Renal cortex interstitium (tissue), 11 donors: ENCODE data around the gene SCNN1B. TPM values are rescaled to one million over a fixed set of nuclear protein-coding genes. Genes with fewer than 3 reads are reported as not detected.
"Not testable (repeated sequence)": the region's sequence is repeated elsewhere in the genome, so short reads cannot be mapped to it uniquely, and the experiment has no call there.

Experiments
- DNase-seq, 11 donors: peaks; one replicate each; pipeline ENCODE4 v3.0.0-alpha.2; 2013; ENCODE audit warnings: low read depth in 9 of 11, low spot score in 4 of 11; ENCODE audit errors: extremely low read depth in 1 of 11
- polyA plus RNA-seq, 3 donors: library from polyadenylated mRNA; unstranded; fragments of 120-200 nt; gene quantifications; one replicate each; pipeline ENCODE4 v1.2.1, GENCODE V29; 2013; ENCODE audit not compliant: insufficient read length in 3 of 3

Gene SCNN1B
- polyA plus RNA-seq, 3 donors, result 11.2 to 21.8 (median 12.3) TPM

- no peak for DNase-seq
These were observed 19.5 kb upstream of the SCNN1B start for GRCh38 chr16:23282568-23282967.

DNA sequence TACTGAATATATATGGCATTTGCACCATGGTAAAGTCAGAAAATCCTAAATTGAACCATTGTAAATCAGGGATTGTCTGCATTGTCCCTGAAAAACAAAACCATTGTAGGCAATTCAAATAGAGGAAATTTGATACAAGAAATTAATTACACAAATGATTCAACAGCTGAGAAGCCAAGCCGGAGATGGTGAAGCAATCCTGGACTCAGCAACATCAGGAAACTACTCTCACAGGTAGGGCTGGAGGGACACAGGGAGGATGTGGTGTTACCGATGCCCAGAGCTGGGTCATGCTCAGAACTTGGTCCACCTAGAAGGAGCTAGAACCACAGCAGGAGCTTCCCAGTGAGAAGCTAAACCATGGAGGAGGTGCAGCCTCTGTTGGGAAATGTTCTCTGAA is 18.5 kb upstream of the SCNN1B start:
- no peak for DNase-seq

DNA sequence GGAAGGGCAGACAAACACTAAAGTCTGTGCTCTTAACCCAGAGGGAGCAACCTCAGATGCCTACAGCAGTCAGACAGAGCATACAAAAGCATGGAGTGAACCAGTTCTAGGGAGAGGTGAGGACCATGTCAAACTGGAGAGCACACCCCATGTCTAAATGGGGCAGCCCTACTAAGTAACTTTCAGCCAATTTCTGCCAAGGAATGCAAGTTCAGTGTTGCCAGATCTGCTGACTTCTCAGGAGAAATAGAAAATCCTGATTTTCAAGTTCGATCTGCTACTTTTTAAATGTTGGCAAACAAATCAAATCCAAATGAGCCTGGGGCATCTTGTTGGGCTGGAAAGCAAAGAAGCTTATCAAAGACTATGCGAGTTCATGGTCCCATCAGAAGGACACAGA is 17.5 kb upstream of the SCNN1B start:
- DNase-seq, result no peak

DNA sequence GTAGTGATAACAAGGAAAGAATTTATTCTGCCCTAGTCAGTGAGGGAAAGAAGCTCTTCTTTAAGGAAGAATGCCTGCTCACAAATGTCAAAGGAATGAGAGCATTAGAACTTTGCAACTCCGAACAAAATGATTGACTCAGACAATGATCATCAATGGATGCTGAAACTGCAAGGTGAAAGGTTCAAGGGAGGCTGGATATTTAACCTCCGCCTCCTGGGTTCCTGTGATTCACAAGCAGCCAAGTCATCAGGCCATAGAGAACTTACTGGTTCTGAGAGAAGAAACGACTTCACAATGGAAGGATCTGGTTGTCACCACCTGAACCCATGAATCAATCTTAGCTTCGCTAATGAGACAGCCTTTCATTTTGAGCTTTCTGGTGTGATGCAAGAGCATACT is 16.0 kb upstream of the SCNN1B start:
- no peak for DNase-seq

GRCh38 chr16:23288209-23288608 is 13.9 kb upstream of the SCNN1B start:
- no peak for DNase-seq

DNA sequence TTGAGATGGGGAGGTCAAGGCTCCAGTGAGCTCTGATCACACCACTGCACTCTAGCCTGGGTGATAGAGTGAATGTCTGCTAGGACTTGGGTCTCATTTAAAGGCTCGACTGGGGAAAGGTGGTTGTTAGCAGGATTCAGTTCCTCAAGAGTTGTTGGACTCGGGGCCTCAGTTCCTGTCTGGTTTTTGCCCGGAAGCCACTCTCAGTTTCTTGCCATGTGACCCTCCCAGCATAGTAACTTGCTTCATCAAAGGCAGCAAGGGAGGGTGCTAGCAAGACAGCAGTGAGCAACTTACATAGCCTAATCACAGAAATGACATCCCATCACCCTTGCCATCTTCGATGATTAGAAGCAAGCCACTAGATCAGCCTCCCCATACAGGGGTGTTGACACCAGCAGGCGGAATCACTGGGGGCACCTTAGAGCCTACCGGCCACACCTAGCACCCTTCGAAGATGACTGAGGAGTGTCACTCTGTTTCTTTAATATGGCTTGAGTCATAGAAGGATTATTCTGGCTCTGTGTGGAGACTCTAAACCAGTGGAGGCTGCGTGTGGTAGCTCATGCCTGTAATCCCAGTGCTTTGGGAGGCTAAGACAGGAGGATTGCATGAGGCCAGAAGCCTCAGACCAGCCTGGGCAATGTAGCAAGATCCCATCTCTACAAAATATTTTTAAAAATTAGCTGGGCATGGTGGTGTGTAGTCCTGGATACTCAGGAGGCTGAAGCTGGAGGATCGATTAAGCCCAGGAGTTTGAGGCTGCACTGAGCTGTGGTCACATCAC is 13.2 kb upstream of the SCNN1B start:
- DNase-seq, result no peak

DNA sequence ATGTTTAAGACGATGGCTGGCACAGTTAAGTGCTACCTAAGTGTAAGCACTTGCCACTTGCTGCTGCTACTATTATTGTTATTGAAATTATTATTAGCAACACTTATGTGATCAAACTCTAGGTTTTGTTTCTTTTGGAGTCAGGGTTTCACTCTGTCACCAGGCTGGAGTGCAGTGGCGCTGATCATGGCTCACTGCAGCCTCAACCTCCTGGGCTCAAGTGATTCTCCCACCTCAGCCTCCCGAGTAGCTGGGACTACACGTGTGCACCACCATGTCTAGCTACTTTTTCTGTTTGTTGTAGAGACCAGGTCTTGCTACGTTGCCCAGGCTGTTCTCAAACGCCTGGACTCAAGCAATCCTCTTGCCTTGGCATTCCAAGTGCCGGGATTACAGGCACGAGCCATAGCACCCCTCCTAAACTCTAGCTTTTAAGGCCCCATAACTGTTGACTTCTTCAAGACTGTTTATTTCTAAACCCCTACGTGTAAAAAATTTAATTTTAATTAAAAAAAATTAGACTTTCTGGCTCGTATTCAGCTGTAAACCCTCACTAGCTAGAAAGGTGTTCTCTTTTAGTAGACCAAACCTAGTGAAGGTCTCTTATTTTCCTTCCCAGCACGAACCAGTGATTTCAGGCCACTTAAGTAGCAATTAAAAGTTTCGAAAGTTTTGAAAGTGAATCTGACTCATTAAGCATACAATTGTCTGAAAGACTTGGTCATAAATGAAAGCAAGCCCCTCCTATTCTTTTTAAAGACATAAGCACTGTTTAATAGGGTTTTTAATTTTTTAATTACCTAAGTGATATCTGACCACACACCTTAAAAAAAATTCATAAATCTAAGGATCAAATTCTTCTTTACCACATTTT is 11.7 kb upstream of the SCNN1B start:
- no peak for DNase-seq

DNA sequence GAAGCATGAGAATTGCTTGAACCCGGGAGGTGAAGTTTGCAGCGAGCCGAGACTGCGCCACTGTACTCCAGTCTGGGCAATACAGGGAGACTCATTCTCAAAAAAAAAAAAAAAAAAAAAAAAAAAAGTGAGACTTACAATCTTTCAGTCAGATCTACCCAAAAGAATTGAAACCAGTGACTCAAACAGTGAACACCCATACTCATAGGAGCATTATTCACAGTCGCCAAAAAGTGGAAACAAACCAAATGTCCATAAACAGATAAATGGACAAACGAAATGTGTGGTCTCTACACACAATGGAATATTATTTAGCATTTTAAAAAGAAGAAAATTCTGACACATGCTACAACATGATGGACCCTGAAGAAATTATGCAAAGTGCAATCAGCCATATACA is 9.1 kb upstream of the SCNN1B start:
- no peak for DNase-seq

- DNase-seq, result no peak
These were observed 7.8 kb upstream of the SCNN1B start for GRCh38 chr16:23294260-23294659.

DNA sequence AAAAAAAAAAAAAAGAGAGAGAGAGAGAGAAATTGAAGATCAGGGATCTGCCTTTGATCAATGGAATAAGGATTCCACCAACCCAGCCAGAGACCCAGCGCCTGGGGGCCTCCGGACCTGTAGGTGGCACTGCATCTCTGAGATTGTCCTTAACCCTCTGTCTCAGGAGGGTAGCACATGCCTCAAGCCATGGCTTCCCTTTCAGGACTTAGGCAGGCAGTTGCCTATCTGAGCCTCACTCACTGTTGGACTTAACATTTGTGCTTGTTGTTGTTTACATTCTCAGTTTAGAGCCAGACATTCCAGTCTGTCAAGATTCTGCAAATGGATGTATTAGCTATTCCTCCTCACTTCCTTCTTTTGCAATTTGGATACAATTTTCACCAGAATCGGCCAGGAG is 5.1 kb upstream of the SCNN1B start:
- DNase-seq, result no peak

DNA sequence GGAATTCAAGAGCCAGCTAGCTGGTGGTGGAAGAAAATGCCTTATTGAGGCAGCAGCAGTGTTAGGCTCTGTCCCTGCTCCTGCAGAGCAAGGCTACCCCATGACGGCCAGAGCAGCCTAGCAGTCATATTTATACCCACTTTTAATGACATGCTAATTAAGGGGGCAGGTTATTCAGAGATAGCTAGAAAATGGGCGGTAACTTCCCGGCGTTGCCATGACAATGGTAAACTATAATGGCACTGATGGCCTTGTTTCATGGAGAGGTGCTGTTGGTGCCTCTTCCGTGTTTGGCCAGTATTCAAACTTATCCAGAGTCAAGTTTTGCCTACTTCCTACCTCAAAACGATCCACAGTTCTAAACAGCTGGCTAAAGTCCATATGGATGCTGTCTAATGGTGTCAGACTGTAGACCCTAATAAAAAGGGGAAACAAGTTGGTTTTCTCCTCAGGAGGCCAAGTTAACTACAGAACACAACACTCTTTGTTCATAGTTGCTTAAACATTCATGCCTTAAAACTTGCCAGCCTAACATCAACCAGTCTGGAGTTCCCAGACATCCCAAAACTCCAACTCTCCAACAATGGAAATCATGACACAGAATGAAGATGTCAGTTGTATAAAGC is 3.7 kb upstream of the SCNN1B start:
- DNase-seq, result no peak

DNA sequence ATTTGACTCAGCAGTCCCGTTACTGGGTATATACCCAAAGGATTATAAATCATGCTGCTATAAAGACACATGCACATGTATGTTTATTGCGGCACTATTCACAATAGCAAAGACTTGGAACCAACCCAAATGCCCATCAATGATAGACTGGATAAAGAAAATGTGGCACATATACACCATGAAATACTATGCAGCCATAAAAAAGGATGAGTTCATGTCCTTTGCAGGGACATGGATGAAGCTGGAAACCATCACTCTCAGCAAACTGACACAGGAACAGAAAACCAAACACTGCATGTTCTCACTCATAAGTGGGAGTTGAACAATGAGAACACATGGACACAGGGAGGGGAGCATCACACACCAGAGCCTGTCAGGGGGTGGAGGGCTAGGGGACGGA is 2.3 kb upstream of the SCNN1B start:
- DNase-seq, result not testable (repeated sequence)

GRCh38 chr16:23301251-23302044 is 654 bp upstream of the SCNN1B start:
- no peak for DNase-seq

GRCh38 chr16:23303685-23304084 is 1.6 kb downstream of the SCNN1B start:
- no peak for DNase-seq

DNA sequence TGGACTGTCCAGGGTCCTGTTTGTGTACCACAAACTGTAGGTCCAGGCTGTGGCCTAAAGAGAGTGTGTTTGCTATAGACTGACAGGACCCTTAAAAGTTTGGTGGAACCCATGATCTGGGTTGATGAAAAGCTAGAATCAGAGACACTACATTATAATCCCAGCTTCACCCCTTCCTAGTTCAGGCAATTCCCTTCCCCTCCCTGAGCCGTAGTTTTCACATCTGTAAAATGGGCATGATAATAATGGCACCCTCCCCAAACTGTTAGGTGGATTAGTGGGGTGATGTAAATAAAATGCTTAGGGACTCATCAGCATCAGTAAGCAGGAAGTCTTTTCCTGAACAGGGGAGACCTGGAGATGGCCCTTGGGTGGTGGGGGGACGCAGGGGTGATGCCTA is 2.5 kb downstream of the SCNN1B start:
- no peak for DNase-seq

- DNase-seq, result no peak
These were observed 4.3 kb downstream of the SCNN1B start for GRCh38 chr16:23306199-23307100.

GRCh38 chr16:23310217-23310616 is 8.1 kb downstream of the SCNN1B start:
- no peak for DNase-seq

- no peak for DNase-seq
These were observed 8.6 kb downstream of the SCNN1B start for GRCh38 chr16:23310744-23311143.
